GM19372 (cell line): ENCODE results near the gene GFY.
"Not testable (repeated sequence)": the region's sequence is repeated elsewhere in the genome, so short reads cannot be mapped to it uniquely, and the experiment has no call there.

Experiments used
- ATAC-seq: cut with Tn5 transposase; IDR thresholded peaks from one replicate; pipeline ENCODE4 v1.9.1; 2021; ENCODE audit warnings: mild to moderate bottlenecking, low read depth, moderate library complexity; ENCODE audit not compliant: unreplicated experiment

The GFY gene

DNA sequence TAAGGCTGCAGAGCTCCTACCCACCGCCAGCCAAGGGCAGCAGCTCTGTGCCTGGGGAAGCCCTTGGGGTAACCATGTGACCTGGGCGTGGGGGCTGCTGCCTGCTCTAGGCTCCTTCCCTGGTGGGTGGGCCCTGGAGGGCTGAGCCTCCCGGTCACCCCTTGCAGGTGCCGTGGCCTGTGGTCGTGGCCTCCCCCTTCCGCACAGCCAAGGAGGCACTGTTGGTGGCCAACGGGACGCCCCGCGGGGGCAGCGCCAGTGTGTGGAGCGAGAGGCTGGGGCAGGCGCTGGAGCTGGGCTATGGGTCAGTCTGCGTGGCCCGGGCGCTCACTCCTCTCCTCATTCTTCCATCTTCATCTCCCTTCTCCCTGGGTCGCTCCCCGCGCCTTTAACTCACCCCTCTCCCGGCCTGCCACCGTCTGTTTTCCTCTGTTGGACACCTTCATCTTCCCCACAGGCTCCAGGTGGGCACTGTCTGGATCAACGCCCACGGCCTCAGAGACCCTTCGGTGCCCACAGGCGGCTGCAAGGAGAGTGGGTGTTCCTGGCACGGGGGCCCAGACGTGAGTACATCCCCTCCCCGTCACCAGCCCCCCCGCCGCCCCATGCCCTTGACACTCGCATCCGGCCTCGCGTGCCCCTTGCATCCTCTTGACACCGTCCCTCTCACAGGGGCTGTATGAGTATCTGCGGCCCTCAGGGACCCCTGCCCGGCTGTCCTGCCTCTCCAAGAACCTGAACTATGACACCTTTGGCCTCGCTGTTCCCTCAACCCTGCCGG, 39.0 kb downstream of the GFY start:
- no peak for ATAC-seq

DNA sequence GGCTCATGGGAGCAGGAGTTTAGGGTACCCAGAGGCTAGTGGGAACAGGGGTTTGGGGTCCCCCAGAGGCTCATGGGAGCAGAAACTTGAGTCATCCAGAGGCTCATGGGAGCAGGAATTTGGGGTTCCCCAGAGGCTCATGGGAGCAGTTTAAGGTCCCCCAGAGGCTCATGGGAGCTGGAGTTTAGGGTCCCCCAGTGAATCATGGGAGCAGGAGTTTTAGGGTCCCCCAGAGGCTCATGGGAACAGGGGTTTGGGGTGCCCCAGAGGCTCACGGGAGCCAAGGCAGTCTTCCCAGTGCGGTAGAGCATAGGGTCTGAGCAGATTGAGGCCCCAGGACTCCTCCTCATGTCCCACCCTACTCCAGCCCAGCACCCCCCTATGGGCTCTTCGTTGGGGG, 40.2 kb downstream of the GFY start:
- ATAC-seq: no peak

DNA sequence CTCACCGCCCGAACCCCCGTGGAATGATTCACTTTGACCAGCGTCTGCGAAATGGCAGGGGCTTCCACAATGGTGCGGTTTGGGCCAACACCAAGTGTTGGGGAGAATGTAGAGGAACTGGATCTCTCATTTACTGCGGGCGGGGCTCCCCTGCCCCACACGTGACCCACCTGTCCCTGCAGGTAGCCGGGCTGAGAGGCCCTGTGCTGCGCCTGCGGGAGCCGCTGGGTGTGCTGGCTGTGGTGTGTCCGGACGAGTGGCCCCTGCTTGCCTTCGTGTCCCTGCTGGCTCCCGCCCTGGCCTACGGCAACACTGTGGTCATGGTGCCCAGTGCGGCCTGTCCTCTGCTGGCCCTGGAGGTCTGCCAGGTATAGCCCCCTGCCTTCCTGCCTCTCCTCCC, 43.0 kb downstream of the GFY start:
- no peak for ATAC-seq

DNA sequence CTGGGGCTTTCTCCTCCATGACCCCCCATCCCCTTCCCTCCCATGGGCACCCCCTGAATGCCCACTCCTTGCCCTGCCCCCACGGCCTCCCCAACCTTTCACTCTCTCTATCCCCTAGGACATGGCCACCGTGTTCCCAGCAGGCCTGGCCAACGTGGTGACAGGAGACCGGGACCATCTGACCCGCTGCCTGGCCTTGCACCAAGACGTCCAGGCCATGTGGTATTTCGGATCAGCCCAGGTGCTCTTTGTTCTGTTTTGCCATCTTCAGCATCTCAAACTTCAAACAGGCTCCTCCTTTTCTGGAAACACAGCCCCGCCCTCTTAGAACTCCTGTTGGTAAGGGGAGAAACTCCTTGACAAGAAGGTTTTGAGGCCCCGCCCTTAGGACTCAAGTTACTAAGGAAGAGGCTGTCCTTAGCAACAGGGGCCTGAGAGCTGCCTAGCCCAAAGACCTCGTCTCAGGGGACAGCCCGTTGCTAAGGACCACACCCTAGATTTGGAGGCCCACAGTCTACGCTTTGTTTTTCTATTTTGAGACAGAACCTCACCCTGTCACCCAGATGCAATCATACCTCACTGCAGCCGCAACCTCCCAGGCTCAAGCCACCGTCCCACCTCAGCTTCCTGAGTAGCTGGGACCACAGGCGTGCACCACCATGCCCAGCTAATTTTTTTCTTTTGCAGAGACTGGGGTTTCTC, 43.7 kb downstream of the GFY start:
- peak; percentile 61 for ATAC-seq

DNA sequence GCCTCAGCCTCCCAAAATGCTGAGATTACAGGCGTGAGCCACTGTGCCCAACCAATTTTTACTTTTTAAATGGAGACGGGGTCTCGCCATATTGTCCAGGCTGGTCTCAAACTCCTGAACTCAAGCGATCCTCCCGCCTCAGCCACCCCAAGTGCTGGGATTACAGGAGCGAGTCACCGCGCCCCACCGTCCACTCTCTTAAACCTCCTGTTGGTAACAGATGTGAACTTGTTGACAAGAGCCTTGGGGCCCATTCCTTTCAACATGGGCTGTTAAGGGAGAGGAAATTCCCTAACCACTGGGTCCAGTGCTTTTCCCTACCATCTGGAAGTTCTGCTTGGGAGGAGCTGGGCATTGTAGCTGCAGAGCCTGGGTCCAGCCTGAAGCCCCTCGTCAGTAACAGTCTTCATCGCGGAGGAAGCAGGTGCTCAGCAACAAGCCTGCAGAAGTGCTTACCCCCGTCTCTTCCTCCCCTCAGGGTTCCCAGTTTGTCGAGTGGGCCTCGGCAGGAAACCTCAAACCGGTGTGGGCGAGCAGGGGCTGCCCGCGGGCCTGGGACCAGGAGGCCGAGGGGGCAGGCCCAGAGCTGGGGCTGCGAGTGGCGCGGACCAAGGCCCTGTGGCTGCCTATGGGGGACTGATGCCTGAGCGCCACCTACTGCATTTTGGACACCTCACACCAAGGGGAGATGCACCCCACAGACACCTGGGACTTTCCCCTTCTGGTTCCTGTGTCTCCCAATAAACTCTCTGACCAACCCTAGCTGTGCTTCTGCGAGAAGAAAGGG, 44.8 kb downstream of the GFY start:
- peak; percentile 53 for ATAC-seq

DNA sequence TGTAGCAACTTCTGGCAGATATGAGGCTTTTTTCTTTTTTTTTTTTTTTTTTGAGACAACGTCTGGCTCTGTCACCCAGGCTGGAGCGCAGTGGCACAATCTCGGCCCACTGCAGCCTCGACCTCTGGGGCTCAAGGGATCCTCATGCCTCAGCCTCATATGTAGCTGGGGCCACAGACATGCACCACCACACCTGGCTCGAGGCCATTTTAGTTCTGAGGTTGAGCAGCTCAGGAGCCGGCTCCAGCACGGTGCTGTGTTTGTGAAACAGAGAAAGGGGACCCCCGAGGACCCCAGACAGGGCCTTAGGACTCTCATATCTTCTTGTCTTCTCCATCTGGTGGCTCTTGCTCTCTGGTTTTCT, 45.4 kb downstream of the GFY start:
- ATAC-seq: no peak

DNA sequence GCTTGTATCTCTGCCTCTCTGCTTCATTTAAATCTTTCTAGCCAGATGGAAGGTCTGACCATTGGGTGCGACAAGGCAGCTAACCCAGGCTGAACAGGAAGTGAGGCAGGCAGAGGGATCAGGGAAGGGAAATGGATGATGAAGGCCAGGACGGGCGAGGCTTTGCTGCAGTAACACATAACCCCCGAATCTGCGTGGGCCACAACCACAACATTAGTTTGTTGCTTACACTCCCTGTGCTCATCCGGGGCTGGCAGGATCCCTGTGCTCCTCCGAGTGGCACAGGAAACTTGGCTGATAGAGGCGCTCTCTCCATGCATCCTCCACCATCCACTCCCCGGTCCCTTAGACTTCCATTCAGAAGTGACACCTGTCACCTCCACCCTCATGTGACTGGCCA, 47.7 kb downstream of the GFY start:
- no peak for ATAC-seq

DNA sequence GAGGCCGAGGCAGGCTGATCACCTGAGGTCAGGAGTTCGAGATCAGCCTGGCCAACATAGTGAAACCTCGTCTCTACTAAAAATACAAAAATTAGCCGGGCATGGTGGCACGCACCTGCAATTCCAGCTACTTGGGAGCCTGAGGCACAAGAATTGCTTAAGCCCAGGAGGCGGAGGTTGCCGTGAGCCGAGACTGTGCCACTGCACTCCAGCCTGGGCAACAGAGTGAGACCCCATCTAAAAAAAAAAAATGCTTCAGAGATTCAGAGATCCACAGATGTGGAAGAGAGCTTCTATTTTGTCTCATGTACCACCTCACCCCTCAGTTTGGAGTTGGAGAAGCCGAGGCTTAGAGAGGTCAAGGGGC, 48.3 kb downstream of the GFY start:
- ATAC-seq: not testable (repeated sequence)

DNA sequence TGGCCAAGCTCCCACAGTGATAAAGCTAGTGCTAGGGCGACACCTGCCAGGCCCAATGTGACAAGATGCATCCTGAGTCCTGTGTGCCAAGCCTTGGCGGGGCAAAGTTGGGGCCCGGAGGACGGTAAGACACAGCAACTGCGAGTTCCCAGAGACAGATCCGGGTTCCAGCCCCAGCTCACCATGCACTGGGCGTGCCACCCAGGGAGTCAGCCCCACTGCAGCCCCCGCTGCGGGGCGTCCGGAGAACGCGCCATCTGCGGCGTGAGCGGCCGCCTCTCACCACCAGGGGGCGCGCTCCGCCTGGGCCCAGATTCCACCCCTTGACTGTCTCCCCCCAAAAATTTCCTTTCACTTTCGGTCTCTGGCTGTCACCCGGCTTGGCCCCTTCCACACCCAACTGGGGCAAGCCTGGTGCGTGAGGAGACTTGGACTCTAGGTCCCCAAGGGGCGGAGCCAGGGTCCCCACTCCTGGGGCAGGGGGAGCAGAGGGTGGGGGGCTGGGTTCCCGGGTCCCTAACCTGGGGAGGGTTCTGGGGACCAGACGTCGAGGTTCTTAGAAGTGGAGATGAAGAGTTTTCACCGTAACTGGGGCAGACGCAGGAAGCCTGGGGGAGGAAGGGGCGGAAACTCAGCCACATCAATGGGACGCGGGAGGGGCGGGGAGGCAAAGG, 48.8 kb downstream of the GFY start, which contains the start of gene FLT3LG:
Gene FLT3LG (plus strand): TSS at position 348 of the 674 bp plus-strand sequence. CDS start 425 bp downstream, outside the sequence.
- no peak for ATAC-seq

DNA sequence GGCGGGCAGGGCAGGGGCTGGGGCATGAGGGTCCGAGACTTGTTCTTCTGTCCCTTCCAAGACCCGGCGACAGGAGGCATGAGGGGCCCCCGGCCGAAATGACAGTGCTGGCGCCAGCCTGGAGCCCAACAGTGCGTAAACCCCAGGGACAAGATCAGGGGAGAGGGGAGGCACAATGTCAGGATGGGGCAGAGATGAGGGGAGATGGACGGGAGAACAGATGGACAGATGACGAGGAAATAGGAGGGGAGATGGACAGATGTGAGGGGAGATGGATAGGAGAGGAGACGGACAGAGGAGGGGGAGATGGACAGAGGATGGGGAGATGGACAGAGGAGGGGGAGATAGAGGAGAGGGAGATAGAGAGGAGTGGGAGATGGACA, 49.3 kb downstream of the GFY start:
- no peak for ATAC-seq

DNA sequence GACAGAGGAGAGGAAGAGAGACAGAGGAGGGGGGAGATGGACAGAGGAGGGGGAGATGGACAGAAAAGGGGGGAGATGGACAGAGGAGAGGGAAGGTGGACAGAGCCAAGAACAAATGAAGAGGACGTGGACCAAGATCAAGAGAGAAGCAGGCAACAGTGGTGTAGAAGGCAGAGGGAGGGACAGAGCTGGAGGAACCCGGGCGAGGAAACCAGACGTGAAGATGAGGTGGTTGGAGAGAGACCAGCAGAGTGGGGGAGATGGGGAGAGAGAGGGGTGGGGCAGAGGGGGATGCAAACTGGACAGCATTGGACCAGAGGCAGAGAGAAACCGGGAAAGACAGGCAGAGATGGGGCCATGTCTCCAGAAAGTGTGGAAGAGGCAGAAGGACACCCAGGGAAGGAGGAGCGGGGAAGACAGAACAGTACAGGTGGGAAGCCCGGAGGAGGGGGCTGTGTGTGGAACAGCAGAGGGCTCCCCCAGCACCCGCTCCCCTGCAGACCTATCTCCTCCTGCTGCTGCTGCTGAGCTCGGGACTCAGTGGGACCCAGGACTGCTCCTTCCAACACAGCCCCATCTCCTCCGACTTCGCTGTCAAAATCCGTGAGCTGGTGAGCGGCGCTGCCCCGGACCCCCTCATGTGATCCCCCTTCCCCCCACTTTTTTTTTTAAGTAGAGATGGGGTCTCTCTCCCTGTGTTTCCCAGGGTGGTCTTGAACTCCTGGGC, 50.2 kb downstream of the GFY start:
- ATAC-seq: no peak

DNA sequence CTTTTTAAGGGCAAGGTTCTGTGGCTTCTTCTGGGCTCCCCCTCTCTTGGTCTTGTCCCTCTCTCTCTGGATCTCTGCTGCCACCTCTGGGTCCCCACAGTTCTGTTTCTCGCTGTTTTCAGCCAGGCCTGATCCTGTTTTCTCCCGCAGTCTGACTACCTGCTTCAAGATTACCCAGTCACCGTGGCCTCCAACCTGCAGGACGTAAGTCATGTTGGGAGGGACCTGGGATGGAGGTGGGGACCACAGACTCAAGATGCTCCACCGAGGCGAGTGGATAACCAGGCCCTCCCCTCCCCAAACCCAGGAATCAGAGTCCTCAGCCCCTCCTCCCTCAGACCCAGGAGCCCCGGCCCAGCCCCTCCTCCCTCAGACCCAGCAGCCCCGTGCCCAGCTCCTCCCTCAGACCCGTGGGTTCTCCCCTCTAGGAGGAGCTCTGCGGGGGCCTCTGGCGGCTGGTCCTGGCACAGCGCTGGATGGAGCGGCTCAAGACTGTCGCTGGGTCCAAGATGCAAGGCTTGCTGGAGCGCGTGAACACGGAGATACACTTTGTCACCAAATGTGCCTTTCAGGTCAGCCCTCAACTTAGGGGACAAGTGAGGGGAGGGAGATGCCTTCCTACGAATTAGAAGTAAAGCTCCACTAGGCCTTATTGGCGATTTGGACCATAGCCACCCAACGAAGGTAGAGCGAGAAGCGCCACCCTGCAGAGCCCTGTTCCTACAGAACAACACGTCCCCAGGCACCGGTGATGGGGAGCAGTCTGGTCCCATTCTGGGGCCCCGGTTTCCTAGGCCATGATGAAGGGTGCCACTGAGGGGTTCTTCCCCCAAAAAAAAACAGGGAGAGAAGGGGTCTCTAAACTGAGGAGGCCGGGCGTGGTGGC, 51.0 kb downstream of the GFY start:
- no peak for ATAC-seq
